Kidney (tissue), 14 donors: Measurements from ENCODE around the gene SRPX2. TPM values are rescaled to one million over a fixed set of nuclear protein-coding genes. Genes with fewer than 3 reads are reported as not detected.

Experiments used
- DNase-seq, 5 donors: peaks; one replicate each; pipeline ENCODE4 v3.0.0-alpha.2; 2013 to 2020
- FAIRE-seq: peaks from 2 replicates; lab custom pipeline; 2012; peaks lifted over from hg19 to GRCh38; lab: Jason Lieb, UNC
- H3K27ac ChIP-seq, 2 donors: one replicate each; pipeline ENCODE4 v1.7.0; 2013; ENCODE audit warnings: low read depth in 2 of 2, low read length in 2 of 2, inconsistent platforms in 1 of 2
- H3K27me3 ChIP-seq: one replicate; pipeline ENCODE4 v1.7.1; 2013; ENCODE audit warnings: low read length, inconsistent platforms; ENCODE audit not compliant: control insufficient read depth, insufficient read depth
- H3K36me3 ChIP-seq, 3 donors: one replicate each; pipeline versions ENCODE4 v1.7.0 to v1.7.1; 2013; ENCODE audit warnings: low read length in 3 of 3, control low read depth in 1 of 3, inconsistent platforms in 1 of 3; ENCODE audit not compliant: insufficient read depth in 3 of 3, control insufficient read depth in 2 of 3
- H3K4me1 ChIP-seq, 3 donors: one replicate each; pipeline versions ENCODE4 v1.7.0 to v1.7.1; 2013; ENCODE audit warnings: low read length in 3 of 3, inconsistent platforms in 1 of 3, low read depth in 1 of 3; ENCODE audit not compliant: control insufficient read depth in 2 of 3, insufficient read depth in 2 of 3
- H3K4me3 ChIP-seq, 3 donors: one replicate each; pipeline versions ENCODE4 v1.7.0 to v1.8.1; 2013; ENCODE audit warnings: low read length in 3 of 3, control low read depth in 1 of 3, inconsistent platforms in 1 of 3
- H3K9ac ChIP-seq, 3 donors: one replicate each; pipeline versions ENCODE4 v1.7.0 to v1.7.1; 2013; ENCODE audit warnings: low read length in 3 of 3, control low read depth in 1 of 3, inconsistent platforms in 1 of 3
- H3K9me3 ChIP-seq, 3 donors: one replicate each; pipeline versions ENCODE4 v1.7.0 to v1.7.1; 2013; ENCODE audit warnings: low read length in 3 of 3, control low read depth in 1 of 3, inconsistent platforms in 1 of 3; ENCODE audit not compliant: control insufficient read depth in 2 of 3, insufficient read depth in 1 of 3
- CTCF ChIP-seq: IDR thresholded peaks from 3 replicates; pipeline ENCODE4 v1.5.1; 2012; ENCODE audit warnings: mild to moderate bottlenecking, moderate library complexity, borderline replicate concordance; ENCODE audit not compliant: insufficient read depth; ENCODE audit errors: extremely low read depth
- intact Hi-C: fragments of 100-400 bp; cut with DNase I; formaldehyde crosslinking; loops from one replicate; pipeline ENCODE4 v1.11.1; 2022
- polyA plus RNA-seq: library from polyadenylated mRNA; stranded (reverse); fragments of 350-450 nt; fragmentation: Illumina TruSeq; extraction: RNeasy Lipid Tissue Mini Kit (QIAGEN cat#74804); gene quantifications from one replicate; pipeline ENCODE4 v1.2.3, GENCODE V29; 2014; ENCODE audit warnings: low read depth, low replicate concordance; ENCODE audit not compliant: insufficient read depth
- total RNA-seq: library from RNA; stranded (reverse); fragmentation: NEBNext Ultra II Directional; extraction: Animal tissue kit (Norgen Biotek cat#: 25700); gene quantifications from one replicate; pipeline ENCODE4 v1.2.1, GENCODE V29; 2021
- donor health status: control.
- donor health status: control.
- donor health status: control.
- donor health status: control.
- donor health status: control.
- donor health status: DM: yes; HTN: yes; CAD: no.
- donor health status: Normal renal cell carcinoma (clear cell type).

Gene SRPX2
- total and polyA plus RNA-seq, 2 donors from 2014 or later: 3.2 to 4.5 TPM

- intact Hi-C loops: no loop called here
Measured at GRCh38 chrX:100696699-100697351, 52.8 kb downstream of the SRPX2 start.

DNA sequence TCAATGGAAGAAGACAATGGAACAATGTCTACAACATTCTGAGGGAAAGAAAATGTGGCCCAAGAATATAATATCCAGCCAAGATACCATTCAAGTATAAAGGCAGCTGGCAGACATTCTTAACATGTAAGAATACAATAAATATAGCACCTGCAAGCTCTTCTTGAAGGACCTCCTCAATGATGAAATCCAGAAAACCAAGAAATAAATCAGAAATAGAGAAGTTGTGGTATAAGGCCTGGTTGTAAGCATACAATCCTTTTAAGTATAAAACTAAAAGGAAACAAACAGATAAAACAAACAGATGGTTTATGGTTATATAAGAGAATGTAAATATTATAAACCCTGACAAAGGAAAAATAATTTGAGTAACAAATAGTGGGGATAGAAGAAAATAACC, 54.6 kb downstream of the SRPX2 start:
- Histone ChIP-seq H3K4me1 (no peaks in the 10 kb centered on the region), H3K9me3 (no peaks in the 10 kb centered on the region), H3K9ac (no peak overlapping the region), H3K27ac (no peak overlapping the region), H3K36me3 (no peaks in the 10 kb centered on the region), H3K27me3 (no peaks in the 10 kb centered on the region), H3K4me3 (no peak overlapping the region)
- FAIRE-seq (no peak), DNase-seq (no peak)
- no peak for TF ChIP-seq CTCF
- intact Hi-C loops: no loop called here

More at GRCh38 chrX:100696699-100697351, 52.8 kb downstream of the SRPX2 start:
- no peaks in the 10 kb centered on the region for H3K4me1 ChIP-seq
- no peak overlapping the region for H3K9ac ChIP-seq
- no peaks in the 10 kb centered on the region for H3K27me3 ChIP-seq
- DNase-seq (no peak), FAIRE-seq (no peak)
- H3K9me3 ChIP-seq: no peaks in the 10 kb centered on the region
- no peaks in the 10 kb centered on the region for H3K36me3 ChIP-seq
- H3K4me3 ChIP-seq: no peak overlapping the region
- no peak overlapping the region for H3K27ac ChIP-seq
- TF ChIP-seq CTCF: no peak

DNA sequence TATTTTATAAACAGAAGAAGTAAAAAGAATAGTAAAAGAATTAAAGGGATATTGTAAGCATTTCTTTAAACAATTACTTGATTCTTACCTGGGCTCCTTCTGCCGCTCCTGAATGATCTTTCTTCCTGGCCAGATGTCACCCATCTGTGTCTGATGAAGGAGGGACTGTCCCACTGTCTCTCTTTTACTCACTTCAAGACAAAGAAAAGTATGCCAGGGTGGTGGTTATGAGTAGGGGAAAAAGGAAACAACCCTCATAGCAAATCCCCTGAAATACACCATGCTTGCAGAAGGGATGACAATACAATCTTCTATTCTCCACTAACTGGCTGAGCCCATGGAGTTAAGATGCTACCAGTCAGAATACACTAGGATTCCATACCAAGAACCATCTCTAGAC, 56.8 kb downstream of the SRPX2 start:
- no peak overlapping the region for H3K27ac ChIP-seq
- intact Hi-C loops: no loop called here
- H3K36me3 ChIP-seq: no peaks in the 10 kb centered on the region
- no peaks in the 10 kb centered on the region for H3K27me3 ChIP-seq
- H3K4me3 ChIP-seq: no peak overlapping the region
- TF ChIP-seq CTCF: no peak
- H3K4me1 ChIP-seq: no peaks in the 10 kb centered on the region
- no peak for FAIRE-seq
- H3K9me3 ChIP-seq: no peaks in the 10 kb centered on the region
- H3K9ac ChIP-seq: no peak overlapping the region
- no peak for DNase-seq
